ENCODE results near the gene METTL5. TPM values are rescaled to one million over a fixed set of nuclear protein-coding genes. Genes with fewer than 3 reads are reported as not detected.
A peak's percentile ranks its signal among the peaks of the same experiment; 100 is the strongest.

The METTL5 gene
- total and polyA plus RNA-seq, 9 of the 15 experiments (the other 6 are each of a cell fraction or from before 2014, with no cell fraction given), result 149 to 471 (median 224) TPM

DNA sequence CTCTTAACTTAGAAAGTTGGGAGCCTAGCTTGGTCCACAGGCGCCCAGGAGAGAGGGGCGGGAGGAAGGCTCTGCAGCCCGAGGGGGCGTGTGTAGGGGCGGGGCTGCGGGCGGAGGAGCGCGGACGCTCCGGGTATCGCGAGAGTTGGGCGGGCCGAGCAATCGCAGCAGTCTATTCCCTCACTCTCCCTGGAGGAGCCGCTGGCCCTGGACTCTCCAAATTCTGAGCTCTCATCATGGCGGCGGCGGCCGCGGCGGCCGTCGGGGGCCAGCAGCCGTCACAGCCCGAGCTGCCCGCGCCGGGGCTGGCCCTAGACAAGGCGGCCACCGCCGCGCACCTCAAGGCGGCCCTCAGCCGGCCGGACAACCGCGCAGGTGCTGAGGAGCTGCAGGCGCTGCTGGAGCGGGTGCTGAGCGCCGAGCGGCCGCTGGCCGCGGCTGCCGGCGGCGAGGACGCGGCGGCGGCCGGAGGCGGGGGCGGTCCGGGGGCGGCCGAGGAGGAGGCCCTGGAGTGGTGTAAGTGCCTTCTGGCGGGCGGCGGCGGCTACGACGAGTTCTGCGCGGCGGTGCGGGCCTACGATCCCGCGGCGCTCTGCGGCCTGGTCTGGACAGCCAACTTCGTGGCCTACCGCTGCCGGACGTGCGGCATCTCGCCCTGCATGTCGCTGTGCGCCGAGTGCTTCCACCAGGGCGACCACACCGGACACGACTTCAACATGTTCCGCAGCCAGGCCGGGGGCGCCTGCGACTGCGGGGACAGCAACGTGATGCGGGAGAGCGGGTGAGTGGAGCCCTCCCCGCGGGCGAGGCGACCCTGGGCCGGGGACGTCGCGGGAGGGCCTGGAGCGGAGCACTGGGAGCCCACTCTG lies 2.8 kb upstream of the METTL5 start, which contains the start of gene UBR3 (continued):
- TF ChIP-seq KLF16 (IDR thresholded peaks at IDR 0.05), result no peak
- no peak for TF ChIP-seq NCOA2 (IDR thresholded peaks at IDR 0.05; ENCODE audit: partially characterized antibody in 2 of 2)
- TF ChIP-seq, protein P1, sequence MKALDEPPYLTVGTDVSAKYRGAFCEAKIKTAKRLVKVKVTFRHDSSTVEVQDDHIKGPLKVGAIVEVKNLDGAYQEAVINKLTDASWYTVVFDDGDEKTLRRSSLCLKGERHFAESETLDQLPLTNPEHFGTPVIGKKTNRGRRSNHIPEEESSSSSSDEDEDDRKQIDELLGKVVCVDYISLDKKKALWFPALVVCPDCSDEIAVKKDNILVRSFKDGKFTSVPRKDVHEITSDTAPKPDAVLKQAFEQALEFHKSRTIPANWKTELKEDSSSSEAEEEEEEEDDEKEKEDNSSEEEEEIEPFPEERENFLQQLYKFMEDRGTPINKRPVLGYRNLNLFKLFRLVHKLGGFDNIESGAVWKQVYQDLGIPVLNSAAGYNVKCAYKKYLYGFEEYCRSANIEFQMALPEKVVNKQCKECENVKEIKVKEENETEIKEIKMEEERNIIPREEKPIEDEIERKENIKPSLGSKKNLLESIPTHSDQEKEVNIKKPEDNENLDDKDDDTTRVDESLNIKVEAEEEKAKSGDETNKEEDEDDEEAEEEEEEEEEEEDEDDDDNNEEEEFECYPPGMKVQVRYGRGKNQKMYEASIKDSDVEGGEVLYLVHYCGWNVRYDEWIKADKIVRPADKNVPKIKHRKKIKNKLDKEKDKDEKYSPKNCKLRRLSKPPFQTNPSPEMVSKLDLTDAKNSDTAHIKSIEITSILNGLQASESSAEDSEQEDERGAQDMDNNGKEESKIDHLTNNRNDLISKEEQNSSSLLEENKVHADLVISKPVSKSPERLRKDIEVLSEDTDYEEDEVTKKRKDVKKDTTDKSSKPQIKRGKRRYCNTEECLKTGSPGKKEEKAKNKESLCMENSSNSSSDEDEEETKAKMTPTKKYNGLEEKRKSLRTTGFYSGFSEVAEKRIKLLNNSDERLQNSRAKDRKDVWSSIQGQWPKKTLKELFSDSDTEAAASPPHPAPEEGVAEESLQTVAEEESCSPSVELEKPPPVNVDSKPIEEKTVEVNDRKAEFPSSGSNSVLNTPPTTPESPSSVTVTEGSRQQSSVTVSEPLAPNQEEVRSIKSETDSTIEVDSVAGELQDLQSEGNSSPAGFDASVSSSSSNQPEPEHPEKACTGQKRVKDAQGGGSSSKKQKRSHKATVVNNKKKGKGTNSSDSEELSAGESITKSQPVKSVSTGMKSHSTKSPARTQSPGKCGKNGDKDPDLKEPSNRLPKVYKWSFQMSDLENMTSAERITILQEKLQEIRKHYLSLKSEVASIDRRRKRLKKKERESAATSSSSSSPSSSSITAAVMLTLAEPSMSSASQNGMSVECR (CRISPR knock-in tag; IDR thresholded peaks at IDR 0.05), result peak; percentile 63
- peak; percentile 86 for TF ChIP-seq ZBTB17 (CRISPR knock-in tag; IDR thresholded peaks at IDR 0.05)
- no peak for TF ChIP-seq RBM15 (IDR thresholded peaks at IDR 0.05; ENCODE audit: insufficient read depth, low read length)
- TF ChIP-seq SMAD4 (CRISPR knock-in tag; conservative IDR thresholded peaks at IDR 0.05), result peak; percentile 85
- no peak for TF ChIP-seq ZNF12 (CRISPR knock-in tag; IDR thresholded peaks at IDR 0.05)
- peak; percentile 73; the same call in 1 of the 2 replicates for TF ChIP-seq SIN3B (IDR thresholded peaks at IDR 0.05; ENCODE audit: low read depth)
- TF ChIP-seq SIN3A (IDR thresholded peaks at IDR 0.05; ENCODE audit: borderline replicate concordance in 2 of 2, control insufficient read depth in 1 of 2, low read depth in 2 of 2, low read length in 2 of 2), result peak; percentile 35 to 74; a peak in 3 of 4 replicates
- TF ChIP-seq, protein P2, sequence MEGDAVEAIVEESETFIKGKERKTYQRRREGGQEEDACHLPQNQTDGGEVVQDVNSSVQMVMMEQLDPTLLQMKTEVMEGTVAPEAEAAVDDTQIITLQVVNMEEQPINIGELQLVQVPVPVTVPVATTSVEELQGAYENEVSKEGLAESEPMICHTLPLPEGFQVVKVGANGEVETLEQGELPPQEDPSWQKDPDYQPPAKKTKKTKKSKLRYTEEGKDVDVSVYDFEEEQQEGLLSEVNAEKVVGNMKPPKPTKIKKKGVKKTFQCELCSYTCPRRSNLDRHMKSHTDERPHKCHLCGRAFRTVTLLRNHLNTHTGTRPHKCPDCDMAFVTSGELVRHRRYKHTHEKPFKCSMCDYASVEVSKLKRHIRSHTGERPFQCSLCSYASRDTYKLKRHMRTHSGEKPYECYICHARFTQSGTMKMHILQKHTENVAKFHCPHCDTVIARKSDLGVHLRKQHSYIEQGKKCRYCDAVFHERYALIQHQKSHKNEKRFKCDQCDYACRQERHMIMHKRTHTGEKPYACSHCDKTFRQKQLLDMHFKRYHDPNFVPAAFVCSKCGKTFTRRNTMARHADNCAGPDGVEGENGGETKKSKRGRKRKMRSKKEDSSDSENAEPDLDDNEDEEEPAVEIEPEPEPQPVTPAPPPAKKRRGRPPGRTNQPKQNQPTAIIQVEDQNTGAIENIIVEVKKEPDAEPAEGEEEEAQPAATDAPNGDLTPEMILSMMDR (IDR thresholded peaks at IDR 0.05 in 2 of 3, conservative IDR thresholded peaks at IDR 0.05 in 1 of 3; ENCODE audit: insufficient read depth in 2 of 3, low read depth in 1 of 3, low read length in 3 of 3), result peak in 2 of 3 experiments; percentile 24 to 53; a peak in 2 of 6 replicates
- TF ChIP-seq MAFF (IDR thresholded peaks at IDR 0.05; ENCODE audit: low read length), result peak; percentile 46; the same call in 1 of the 2 replicates
- no peak for TF ChIP-seq NFE2L1 (tag; IDR thresholded peaks at IDR 0.05; ENCODE audit: borderline replicate concordance, low read depth)
- no peak for TF ChIP-seq MTA1 (IDR thresholded peaks at IDR 0.05; ENCODE audit: borderline replicate concordance)
- TF ChIP-seq MXI1 (IDR thresholded peaks at IDR 0.05; ENCODE audit: low read depth, low read length), result 0 out of 2 replicates have a peak, but pooled peaks have one; percentile 45
- TF ChIP-seq, protein P3, sequence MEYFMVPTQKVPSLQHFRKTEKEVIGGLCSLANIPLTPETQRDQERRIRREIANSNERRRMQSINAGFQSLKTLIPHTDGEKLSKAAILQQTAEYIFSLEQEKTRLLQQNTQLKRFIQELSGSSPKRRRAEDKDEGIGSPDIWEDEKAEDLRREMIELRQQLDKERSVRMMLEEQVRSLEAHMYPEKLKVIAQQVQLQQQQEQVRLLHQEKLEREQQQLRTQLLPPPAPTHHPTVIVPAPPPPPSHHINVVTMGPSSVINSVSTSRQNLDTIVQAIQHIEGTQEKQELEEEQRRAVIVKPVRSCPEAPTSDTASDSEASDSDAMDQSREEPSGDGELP (CRISPR knock-in tag; IDR thresholded peaks at IDR 0.05; ENCODE audit: borderline replicate concordance), result 0 out of 2 replicates have a peak, but pooled peaks have one; percentile 16
- TF ChIP-seq, protein P4, sequence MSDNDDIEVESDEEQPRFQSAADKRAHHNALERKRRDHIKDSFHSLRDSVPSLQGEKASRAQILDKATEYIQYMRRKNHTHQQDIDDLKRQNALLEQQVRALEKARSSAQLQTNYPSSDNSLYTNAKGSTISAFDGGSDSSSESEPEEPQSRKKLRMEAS (CRISPR knock-in tag; IDR thresholded peaks at IDR 0.05), result no peak
- TF ChIP-seq NUFIP1 (IDR thresholded peaks at IDR 0.05; ENCODE audit: partially characterized antibody), result no peak
- TF ChIP-seq ETV1 (tag; conservative IDR thresholded peaks at IDR 0.05; ENCODE audit: low read depth), result 0 out of 2 replicates have a peak, but pooled peaks have one; percentile 35
- TF ChIP-seq FUS (optimal IDR thresholded peaks at IDR 0.05; ENCODE audit: low read depth, low read length), result no peak

All from K562 (cell line).